HG03469 (cell line): ENCODE measurements around the gene ZNF316.
"Not testable (repeated sequence)": the region's sequence is repeated elsewhere in the genome, so short reads cannot be mapped to it uniquely, and the experiment has no call there.

ENCODE experiments used
- ATAC-seq: cut with Tn5 transposase; IDR thresholded peaks from one replicate; pipeline ENCODE4 v1.9.1; 2021; ENCODE audit warnings: mild to moderate bottlenecking, moderate library complexity, moderate number of reproducible peaks; ENCODE audit not compliant: unreplicated experiment

Gene ZNF316

GRCh38 chr7:6646465-6646864 is 9.3 kb downstream of the ZNF316 start:
- ATAC-seq, result no peak

- ATAC-seq, result no peak
Observed at GRCh38 chr7:6647080-6647479, 10.0 kb downstream of the ZNF316 start.

- ATAC-seq, result no peak
Observed at GRCh38 chr7:6647541-6647940, 10.4 kb downstream of the ZNF316 start.

- ATAC-seq, result no peak
Observed at GRCh38 chr7:6648066-6648814, 11.1 kb downstream of the ZNF316 start.

- no peak for ATAC-seq
Observed at GRCh38 chr7:6648815-6649104, 11.6 kb downstream of the ZNF316 start.

GRCh38 chr7:6649241-6649961 is 12.3 kb downstream of the ZNF316 start:
- no peak for ATAC-seq

GRCh38 chr7:6650086-6650485 is 13.0 kb downstream of the ZNF316 start:
- ATAC-seq, result no peak

GRCh38 chr7:6650521-6651011 is 13.4 kb downstream of the ZNF316 start:
- no peak for ATAC-seq

GRCh38 chr7:6651851-6652445 is 14.8 kb downstream of the ZNF316 start:
- ATAC-seq, result no peak

- no peak for ATAC-seq
Observed at GRCh38 chr7:6652446-6653011, 15.4 kb downstream of the ZNF316 start.

GRCh38 chr7:6653071-6654003 is 16.2 kb downstream of the ZNF316 start:
- ATAC-seq, result no peak

GRCh38 chr7:6654113-6654841 is 17.2 kb downstream of the ZNF316 start:
- no peak for ATAC-seq

GRCh38 chr7:6654842-6655610 is 17.9 kb downstream of the ZNF316 start:
- no peak for ATAC-seq

GRCh38 chr7:6655636-6656385 is 18.7 kb downstream of the ZNF316 start:
- no peak for ATAC-seq

- ATAC-seq, result no peak
Observed at GRCh38 chr7:6656413-6656812, 19.3 kb downstream of the ZNF316 start.

- ATAC-seq, result no peak
Observed at GRCh38 chr7:6658618-6659345, 21.7 kb downstream of the ZNF316 start.

GRCh38 chr7:6670851-6671250 is 33.7 kb downstream of the ZNF316 start:
- ATAC-seq, result not testable (repeated sequence)
